MM.1S (cell line): Measurements from ENCODE around the gene PPP2R5C.

Experiments used
- DNase-seq: peaks from one replicate; pipeline ENCODE4 v3.0.0-alpha.2; 2015
- H2AFZ ChIP-seq: fragments of 300-600 bp; sonication (generic); 2 replicates; pipeline ENCODE4 v1.6.0; 2016; ENCODE audit warnings: antibody characterized with exemption, low read length
- H3F3A ChIP-seq: fragments of 300-600 bp; sonication (generic); 2 replicates; pipeline ENCODE4 v1.6.1; 2016; ENCODE audit warnings: mild to moderate bottlenecking, antibody characterized with exemption, low read length, moderate library complexity, mixed read lengths; ENCODE audit not compliant: insufficient read depth
- H3K27ac ChIP-seq: fragments of 300-600 bp; sonication (generic); 2 replicates; pipeline ENCODE4 v1.5.1; 2016; ENCODE audit warnings: mild to moderate bottlenecking, low read length
- H3K27me3 ChIP-seq: fragments of 300-600 bp; sonication (generic); replicated peaks from 2 replicates; pipeline ENCODE4 v1.6.0; 2016; ENCODE audit warnings: low read length; ENCODE audit not compliant: insufficient read depth
- H3K36me3 ChIP-seq: fragments of 300-600 bp; sonication (generic); replicated peaks from 2 replicates; pipeline ENCODE4 v1.6.1; 2016; ENCODE audit warnings: mild to moderate bottlenecking, low read length, mixed read lengths; ENCODE audit not compliant: insufficient read depth
- H3K4me1 ChIP-seq: fragments of 300-600 bp; sonication (generic); 2 replicates; pipeline ENCODE4 v1.6.1; 2016; ENCODE audit warnings: low read length, mixed read lengths
- H3K4me2 ChIP-seq: fragments of 300-600 bp; sonication (generic); 2 replicates; pipeline ENCODE4 v1.6.0; 2016; ENCODE audit warnings: low read depth, low read length
- H3K4me3 ChIP-seq: fragments of 300-600 bp; sonication (generic); 2 replicates; pipeline ENCODE4 v1.5.1; 2016; ENCODE audit warnings: low read length, mixed read lengths
- H3K79me2 ChIP-seq: fragments of 300-600 bp; sonication (generic); 2 replicates; pipeline ENCODE4 v1.6.1; 2016; ENCODE audit warnings: mixed run types, low read length, mixed read lengths
- H3K9ac ChIP-seq: fragments of 300-600 bp; sonication (generic); 2 replicates; pipeline ENCODE4 v1.6.1; 2016; ENCODE audit warnings: low read length, mixed read lengths
- H3K9me2 ChIP-seq: fragments of 300-600 bp; sonication (generic); replicated peaks from 2 replicates; pipeline ENCODE4 v1.6.1; 2016; ENCODE audit warnings: mild to moderate bottlenecking, low read length, mixed read lengths; ENCODE audit not compliant: insufficient read depth
- H3K9me3 ChIP-seq: fragments of 300-600 bp; sonication (generic); replicated peaks from 2 replicates; pipeline ENCODE4 v1.6.1; 2016; ENCODE audit warnings: mild to moderate bottlenecking, low read length, mixed read lengths; ENCODE audit not compliant: insufficient read depth
- H4K20me1 ChIP-seq: fragments of 300-600 bp; sonication (generic); 2 replicates; pipeline ENCODE4 v1.6.1; 2016; ENCODE audit warnings: mild to moderate bottlenecking, low read length, moderate library complexity, mixed read lengths; ENCODE audit not compliant: insufficient read depth
- CTCF ChIP-seq: fragments of 300-600 bp; sonication (generic); IDR thresholded peaks from 2 replicates; pipeline ENCODE4 v1.5.1; 2016; ENCODE audit warnings: antibody characterized with exemption, low read length, mixed read lengths
- EZH2 ChIP-seq: fragments of 300-600 bp; sonication (generic); optimal IDR thresholded peaks from 2 replicates; pipeline ENCODE3; 2017; ENCODE audit warnings: low read depth, mild to moderate bottlenecking, antibody characterized with exemption, low read length, mixed read lengths
- EZH2phosphoT487 ChIP-seq: fragments of 300-600 bp; sonication (generic); IDR thresholded peaks from 2 replicates; pipeline ENCODE4 v1.6.1; 2018; ENCODE audit warnings: antibody characterized with exemption, low read length

PPP2R5C gene

GRCh38 chr14:101733211-101733610 is 28.3 kb upstream of the PPP2R5C start:
- no peaks in the 10 kb centered on the region for H3K9me2 ChIP-seq
- no peaks in the 10 kb centered on the region for H3K36me3 ChIP-seq
- no peaks in the 10 kb centered on the region for H3K9me3 ChIP-seq
- no peak for DNase-seq
- H3K27ac ChIP-seq: no peak overlapping the region
- TF ChIP-seq EZH2: no peak
- no peak for TF ChIP-seq CTCF
- no peak for TF ChIP-seq EZH2phosphoT487
- H3K4me3 ChIP-seq: no peak overlapping the region
- H3K27me3 ChIP-seq: no peaks in the 10 kb centered on the region
- H3K79me2 ChIP-seq: no peaks in the 10 kb centered on the region
- no peaks in the 10 kb centered on the region for H4K20me1 ChIP-seq
- H3K4me1 ChIP-seq: peaks cover 9% of the 10 kb centered on the region; the same call in 1 of the 2 replicates
- H3K9ac ChIP-seq: no peak overlapping the region
- H3F3A ChIP-seq: no peaks in the 10 kb centered on the region
- H3K4me2 ChIP-seq: no peak overlapping the region
- no peak overlapping the region for H2AFZ ChIP-seq

GRCh38 chr14:101734246-101734847 is 27.2 kb upstream of the PPP2R5C start:
- TF ChIP-seq EZH2phosphoT487 (no peak), CTCF (no peak), EZH2 (no peak)
- Histone ChIP-seq H3K9me3 (no peaks in the 10 kb centered on the region), H3K4me2 (no peak overlapping the region), H3K4me1 (peaks cover 9% of the 10 kb centered on the region; the same call in 1 of the 2 replicates), H3K36me3 (no peaks in the 10 kb centered on the region), H3K9ac (no peak overlapping the region), H2AFZ (no peak overlapping the region), H3K79me2 (no peaks in the 10 kb centered on the region), H4K20me1 (no peaks in the 10 kb centered on the region), H3K27me3 (no peaks in the 10 kb centered on the region), H3F3A (no peaks in the 10 kb centered on the region), H3K9me2 (no peaks in the 10 kb centered on the region), H3K4me3 (no peak overlapping the region), H3K27ac (no peak overlapping the region)
- no peak for DNase-seq

- H3K4me3 ChIP-seq: no peak overlapping the region
- H4K20me1 ChIP-seq: no peaks in the 10 kb centered on the region
- no peaks in the 10 kb centered on the region for H3K79me2 ChIP-seq
- no peaks in the 10 kb centered on the region for H3F3A ChIP-seq
- H3K36me3 ChIP-seq: no peaks in the 10 kb centered on the region
- no peaks in the 10 kb centered on the region for H3K27me3 ChIP-seq
- TF ChIP-seq CTCF (no peak), EZH2 (no peak), EZH2phosphoT487 (no peak)
- H2AFZ ChIP-seq: no peak overlapping the region
- H3K9me3 ChIP-seq: no peaks in the 10 kb centered on the region
- H3K27ac ChIP-seq: no peak overlapping the region
- H3K4me1 ChIP-seq: peaks cover 9% of the 10 kb centered on the region; the same call in 1 of the 2 replicates
- DNase-seq: no peak
- no peak overlapping the region for H3K9ac ChIP-seq
- H3K9me2 ChIP-seq: no peaks in the 10 kb centered on the region
- no peak overlapping the region for H3K4me2 ChIP-seq
These were observed 26.1 kb upstream of the PPP2R5C start for GRCh38 chr14:101735453-101735852.
